NCI-H1092 treated with DMSO at 0.1 percent for 48 hours (cell line): ENCODE results near the gene TMEM252.
A peak's percentile ranks its signal among the peaks of the same experiment; 100 is the strongest.

Experiments used
- DNase-seq: peaks from one replicate; lab custom pipeline; 2025; lab: John Stamatoyannopoulos, UW

TMEM252 gene

GRCh38 chr9:68540712-68541535 is at the start of gene TMEM252:
Gene TMEM252 (minus strand): TSS chr9:68540883. CDS start chr9:68540814, 69 bp downstream.
- no peak for DNase-seq

GRCh38 chr9:68585034-68585761 is 44.5 kb upstream of the TMEM252 start:
- no peak for DNase-seq

GRCh38 chr9:68584189-68585033 is 43.7 kb upstream of the TMEM252 start:
- peak; percentile 77 for DNase-seq

GRCh38 chr9:68581696-68582095 is 41.0 kb upstream of the TMEM252 start:
- no peak for DNase-seq

- no peak for DNase-seq
Observed at GRCh38 chr9:68577774-68578591, 37.3 kb upstream of the TMEM252 start.

GRCh38 chr9:68575817-68576216 is 35.1 kb upstream of the TMEM252 start:
- no peak for DNase-seq

- no peak for DNase-seq
Observed at GRCh38 chr9:68574150-68574549, 33.5 kb upstream of the TMEM252 start.

GRCh38 chr9:68567565-68567964 is 26.9 kb upstream of the TMEM252 start:
- no peak for DNase-seq

- DNase-seq, result no peak
Observed at GRCh38 chr9:68562461-68562860, 21.8 kb upstream of the TMEM252 start.

- no peak for DNase-seq
Observed at GRCh38 chr9:68560071-68560844, 19.6 kb upstream of the TMEM252 start.

GRCh38 chr9:68558545-68558944 is 17.9 kb upstream of the TMEM252 start:
- DNase-seq, result no peak

- DNase-seq, result no peak
Observed at GRCh38 chr9:68555437-68556150, 14.9 kb upstream of the TMEM252 start.

GRCh38 chr9:68552700-68553476 is 12.2 kb upstream of the TMEM252 start:
- DNase-seq, result no peak

GRCh38 chr9:68551191-68551590 is 10.5 kb upstream of the TMEM252 start:
- no peak for DNase-seq

GRCh38 chr9:68548241-68548640 is 7.6 kb upstream of the TMEM252 start:
- DNase-seq, result no peak

GRCh38 chr9:68547417-68547816 is 6.7 kb upstream of the TMEM252 start:
- DNase-seq, result no peak

- DNase-seq, result no peak
Observed at GRCh38 chr9:68546596-68547390, 6.1 kb upstream of the TMEM252 start.

GRCh38 chr9:68545033-68545705 is 4.5 kb upstream of the TMEM252 start:
- DNase-seq, result no peak
